ENCODE results near the gene EIF5A. TPM values are rescaled to one million over a fixed set of nuclear protein-coding genes. Genes with fewer than 3 reads are reported as not detected.

Gene EIF5A
- 100 to 1,000 TPM; 104 to 156 (median 125) TPM for total RNA-seq
- 100 to 1,000 TPM; 315 to 603 (median 403) TPM for polyA plus RNA-seq

- H3K4me3 ChIP-seq = peak within 1 kb of the TSS; percentile 66 to 100 (median 96)
- DNase-seq = peak; percentile 100
- H3K27ac ChIP-seq = peak within 1 kb of the TSS; percentile 99 to 100 (median 100)
- intact Hi-C loops (cut with DNase I) = loop anchor here (1.0 to 5.0 kb wide), 4 partner anchors 22 to 265 kb away; partner anchors contain the start of genes GABARAP, NEURL4, POLR2A and SLC35G6
- WGBS, 2 donors = 0% methylated on average over 64 of the region's 64 CpGs
- H3K9me3 ChIP-seq = no peaks in the 10 kb centered on the region
- TF ChIP-seq CTCF (IDR thresholded peaks at IDR 0.05) (no peak), EP300 (IDR thresholded peaks at IDR 0.05) (peak in 1 of 4 donors; percentile 48), POLR2AphosphoS5 (IDR thresholded peaks at IDR 0.05) (peak; percentile 93 to 96 (median 95)), POLR2A (IDR thresholded peaks at IDR 0.05) (peak; percentile 86 to 94)
- no peaks in the 10 kb centered on the region for H3K27me3 ChIP-seq
- H3K4me1 ChIP-seq = peaks cover 0 to 33% (median 27%) of the 10 kb centered on the region in 4 donors
- peaks cover 20 to 28% (median 22%) of the 10 kb centered on the region in 4 donors for H3K36me3 ChIP-seq
These were observed at the start of gene EIF5A for GRCh38 chr17:7306911-7307685. EIF5A (plus strand) TSS chr17:7307628; CDS start chr17:7309636, 2,008 bp downstream.

GRCh38 chr17:7258731-7259554, 48.5 kb upstream of the EIF5A start:
- TF ChIP-seq EP300 (IDR thresholded peaks at IDR 0.05) (no peak), POLR2A (IDR thresholded peaks at IDR 0.05) (peak in 1 of 2 donors; percentile 68), POLR2AphosphoS5 (IDR thresholded peaks at IDR 0.05) (peak in 1 of 4 donors; percentile 28)
- peaks cover 10 to 60% (median 34%) of the 10 kb centered on the region in 4 donors for H3K36me3 ChIP-seq
- H3K27me3 ChIP-seq = peaks cover 28 to 39% (median 36%) of the 10 kb centered on the region in 3 donors
- intact Hi-C loops (cut with DNase I) = loop anchor here (10.0 kb wide), 1 partner anchor 306 kb away; the partner anchor contains the start of gene SENP3
- DNase-seq = no peak
- WGBS, 2 donors = 19 to 64% methylated on average over 7 of the region's 7 CpGs
- no peaks in the 10 kb centered on the region for H3K9me3 ChIP-seq
- peaks cover 0 to 34% (median 25%) of the 10 kb centered on the region in 4 donors for H3K4me1 ChIP-seq
- no peak overlapping the region for H3K27ac ChIP-seq
- no peak overlapping the region for H3K4me3 ChIP-seq

GRCh38 chr17:7259555-7259889, 47.9 kb upstream of the EIF5A start:
- intact Hi-C loops (cut with DNase I) = loop anchor here (10.0 kb wide), 1 partner anchor 305 kb away; the partner anchor contains the start of gene SENP3
- Histone ChIP-seq H3K4me1 (peaks cover 0 to 34% (median 25%) of the 10 kb centered on the region in 4 donors), H3K27ac (no peak overlapping the region), H3K27me3 (peaks cover 28 to 44% (median 42%) of the 10 kb centered on the region in 3 donors), H3K9me3 (no peaks in the 10 kb centered on the region), H3K36me3 (peaks cover 7 to 54% (median 31%) of the 10 kb centered on the region in 4 donors), H3K4me3 (no peak overlapping the region)
- WGBS, 2 donors = 19 to 76% methylated on average over 6 of the region's 6 CpGs
- no peak for TF ChIP-seq POLR2AphosphoS5 (IDR thresholded peaks at IDR 0.05)
- no peak for TF ChIP-seq POLR2A (IDR thresholded peaks at IDR 0.05)
- TF ChIP-seq EP300 (IDR thresholded peaks at IDR 0.05) = no peak
- no peak for TF ChIP-seq CTCF (IDR thresholded peaks at IDR 0.05)
- no peak for DNase-seq

GRCh38 chr17:7260151-7260550, 47.3 kb upstream of the EIF5A start:
- DNase-seq = no peak
- no peak overlapping the region for H3K27ac ChIP-seq
- peaks cover 28 to 51% (median 45%) of the 10 kb centered on the region in 3 donors for H3K27me3 ChIP-seq
- H3K4me1 ChIP-seq = peaks cover 0 to 34% (median 25%) of the 10 kb centered on the region in 4 donors
- H3K36me3 ChIP-seq = peaks cover 5 to 48% (median 25%) of the 10 kb centered on the region in 4 donors
- intact Hi-C loops (cut with DNase I) = loop anchor here (5.0 kb wide), 2 partner anchors 42 to 82 kb away; no protein-coding TSS in a partner anchor
- no peak for TF ChIP-seq POLR2A (IDR thresholded peaks at IDR 0.05)
- no peak for TF ChIP-seq EP300 (IDR thresholded peaks at IDR 0.05)
- no peak for TF ChIP-seq CTCF (IDR thresholded peaks at IDR 0.05)
- TF ChIP-seq POLR2AphosphoS5 (IDR thresholded peaks at IDR 0.05) = no peak
- no peak overlapping the region for H3K4me3 ChIP-seq
- 20 to 68% methylated on average over 4 of the region's 4 CpGs for WGBS, 2 donors
- no peaks in the 10 kb centered on the region for H3K9me3 ChIP-seq
